A549 (cell line): ENCODE results near the gene PI16. TPM values are rescaled to one million over a fixed set of nuclear protein-coding genes. Genes with fewer than 3 reads are reported as not detected.

Source experiments
- ATAC-seq, 2 experiments: fragments of 200-7000 bp in 1 of 2; fragments of >200 bp in 1 of 2; cut with Nextera tagmentation in 1 of 2; cut with Tn5 transposase in 1 of 2; 3 replicates each; pipeline versions ENCODE4 v1.8.0 to v1.9.1; 2018 to 2020; ENCODE audit warnings: mild to moderate bottlenecking in 1 of 2, moderate library complexity in 1 of 2
- CTCF ChIA-PET: fragments of 300-600 bp; sonication (Branson Sonifier 250); formaldehyde crosslinking; extraction: SDS; loops from one replicate; lab custom pipeline; 2021; ENCODE audit warnings: antibody characterized with exemption, inconsistent platforms; lab: Yijun Ruan, JAX
- POLR2A ChIA-PET: fragments of 350-600 bp; formaldehyde crosslinking; extraction: SDS; loops from one replicate; lab custom pipeline; 2021; ENCODE audit warnings: antibody characterized with exemption, inconsistent platforms; lab: Yijun Ruan, JAX
- DNase-seq, 2 experiments: peaks; one replicate each; pipeline versions ENCODE4 v3.0.0 to v3.0.0-alpha.2; 2011 to 2016; ENCODE audit warnings: low read depth in 1 of 2, low spot score in 1 of 2
- FAIRE-seq: peaks from 2 replicates; lab custom pipeline; 2011; peaks lifted over from hg19 to GRCh38; lab: Jason Lieb, UNC
- H3K27ac ChIP-seq, 2 experiments: fragments of >200 bp; sonication (Bioruptor Twin); formaldehyde crosslinking; 3 replicates each; pipeline ENCODE4 v1.5.1; 2016 to 2017
- H3K4me1 ChIP-seq: fragments of >200 bp; sonication (Bioruptor Twin); formaldehyde crosslinking; 3 replicates; pipeline ENCODE4 v1.6.1; 2016
- H3K4me2 ChIP-seq: fragments of >200 bp; sonication (Bioruptor Twin); formaldehyde crosslinking; 3 replicates; pipeline ENCODE4 v1.6.1; 2016
- H3K4me3 ChIP-seq: fragments of >200 bp; sonication (Bioruptor Twin); formaldehyde crosslinking; 3 replicates; pipeline ENCODE4 v1.5.1; 2016
- H3K9me3 ChIP-seq: fragments of >200 bp; sonication (Bioruptor Twin); formaldehyde crosslinking; 3 replicates; pipeline ENCODE4 v1.6.1; 2016
- BHLHE40 ChIP-seq: IDR thresholded peaks from 2 replicates; pipeline ENCODE4 v1.6.1; 2012; ENCODE audit warnings: low read depth, low read length, inconsistent platforms
- CBX8 ChIP-seq: fragments of 200-600 bp; sonication (generic); IDR thresholded peaks from 2 replicates; pipeline ENCODE4 v1.6.1; 2016
- CTCF ChIP-seq: fragments of >200 bp; sonication (Bioruptor Twin); formaldehyde crosslinking; IDR thresholded peaks from 3 replicates; pipeline ENCODE4 v1.5.1; 2016
- FOXS1 ChIP-seq: fragments of 250-450 bp; sonication (Bioruptor Pico); IDR thresholded peaks from 2 replicates; pipeline ENCODE4 v1.5.0; 2020; ENCODE audit warnings: mild to moderate bottlenecking, moderate library complexity
- HES2 ChIP-seq: fragments of >200 bp; sonication (Bioruptor Twin); formaldehyde crosslinking; IDR thresholded peaks from 2 replicates; pipeline ENCODE4 v1.6.1; 2016
- HMGXB4 ChIP-seq: fragments of 250-450 bp; sonication (Bioruptor Pico); IDR thresholded peaks from 2 replicates; pipeline ENCODE4 v1.5.0; 2021; ENCODE audit warnings: mild to moderate bottlenecking, moderate library complexity, borderline replicate concordance
- HOXB13 ChIP-seq: fragments of 250-450 bp; sonication (Bioruptor Pico); IDR thresholded peaks from 2 replicates; pipeline ENCODE4 v1.5.0; 2020; ENCODE audit warnings: low read depth, mild to moderate bottlenecking, moderate library complexity
- HOXB5 ChIP-seq: fragments of 250-450 bp; sonication (Bioruptor Pico); IDR thresholded peaks from 2 replicates; pipeline ENCODE4 v1.5.0; 2020; ENCODE audit warnings: mild to moderate bottlenecking, moderate library complexity
- JUN ChIP-seq, 2 experiments: fragments of >200 bp; sonication (Bioruptor Twin); formaldehyde crosslinking; IDR thresholded peaks; 2 replicates in 1 of 2; 3 replicates in 1 of 2; pipeline ENCODE4 v1.6.1; 2016 to 2017
- JUNB ChIP-seq: fragments of >200 bp; sonication (Bioruptor Twin); formaldehyde crosslinking; IDR thresholded peaks from 2 replicates; pipeline ENCODE4 v1.6.1; 2016
- KDM5A ChIP-seq: fragments of 200-600 bp; sonication (generic); IDR thresholded peaks from 2 replicates; pipeline ENCODE4 v1.6.1; 2016; ENCODE audit warnings: antibody characterized with exemption, mild to moderate bottlenecking
- MAFK ChIP-seq: fragments of 450-650 bp; IDR thresholded peaks from 2 replicates; pipeline ENCODE4 v1.6.1; 2014; ENCODE audit not compliant: partially characterized antibody
- MAX ChIP-seq: IDR thresholded peaks from 2 replicates; pipeline ENCODE4 v1.6.1; 2012
- MAZ ChIP-seq: fragments of 150-350 bp; IDR thresholded peaks from 2 replicates; pipeline ENCODE4 v1.6.1; 2014; ENCODE audit warnings: antibody characterized with exemption, low read depth, low read length, borderline replicate concordance
- MYC ChIP-seq: IDR thresholded peaks from 2 replicates; pipeline ENCODE4 v1.6.1; 2012; ENCODE audit warnings: mild to moderate bottlenecking, inconsistent platforms, low read length, improper control_type of control experiment, borderline replicate concordance
- NFE2L2 ChIP-seq: fragments of 150-350 bp; conservative IDR thresholded peaks from 2 replicates; pipeline ENCODE4 v1.6.1; 2014; ENCODE audit warnings: low read length
- NPAS2 ChIP-seq: fragments of 250-450 bp; sonication (Bioruptor Pico); IDR thresholded peaks from 2 replicates; pipeline ENCODE4 v1.8.0; 2022; ENCODE audit warnings: mild to moderate bottlenecking, moderate library complexity, borderline replicate concordance
- PBX3 ChIP-seq: IDR thresholded peaks from 2 replicates; pipeline ENCODE4 v1.6.1; 2012
- PHF8 ChIP-seq: fragments of 200-600 bp; sonication (generic); IDR thresholded peaks from 2 replicates; pipeline ENCODE4 v1.6.1; 2016; ENCODE audit warnings: low read depth, mild to moderate bottlenecking, antibody characterized with exemption, moderate library complexity, borderline replicate concordance
- RNF2 ChIP-seq: fragments of 200-600 bp; sonication (generic); IDR thresholded peaks from 2 replicates; pipeline ENCODE4 v1.6.1; 2016; ENCODE audit warnings: low read depth, mild to moderate bottlenecking, antibody characterized with exemption, moderate library complexity, borderline replicate concordance
- SMC3 ChIP-seq: fragments of >200 bp; sonication (Bioruptor Twin); formaldehyde crosslinking; IDR thresholded peaks from 3 replicates; pipeline ENCODE4 v1.6.1; 2018; ENCODE audit warnings: inconsistent platforms
- TFCP2L1 ChIP-seq: fragments of 250-450 bp; sonication (Bioruptor Pico); IDR thresholded peaks from 2 replicates; pipeline ENCODE4 v1.5.0; 2021; ENCODE audit warnings: mild to moderate bottlenecking
- ZFP36 ChIP-seq: fragments of 450-650 bp; IDR thresholded peaks from 2 replicates; pipeline ENCODE4 v1.6.1; 2014; ENCODE audit warnings: borderline replicate concordance; ENCODE audit not compliant: partially characterized antibody
- WGBS: methylation state at CpG from one replicate; pipeline ENCODE4 v1.1.6; 2017; ENCODE audit errors: missing lambda C conversion rate; 5-methylcytosine and 5-hydroxymethylcytosine counted together
- polyA plus RNA-seq, 4 experiments: library from polyadenylated mRNA; depleted of rRNA in 3 of 4; stranded (reverse); fragments of >200 nt; fragmentation: RNase III in 1 of 4; extraction: RNeasy Plus Mini Kit Qiagen cat#74134 plus additional on column Dnase treatment in 1 of 4; gene quantifications; 2 replicates in 3 of 4; 3 replicates in 1 of 4; pipeline ENCODE4 v1.2.3, GENCODE V29; 2011 to 2017

PI16 gene
- polyA plus RNA-seq, 2 of the 4 experiments (the other 2 are of a cell fraction): not detected

GRCh38 chr6:36944650-36945049 is 9.9 kb upstream of the PI16 start:
- no peak for FAIRE-seq
- ATAC-seq: no peak
- Histone ChIP-seq H3K4me1 (no peaks in the 10 kb centered on the region), H3K4me3 (no peak overlapping the region), H3K9me3 (no peaks in the 10 kb centered on the region), H3K4me2 (no peak overlapping the region), H3K27ac (no peak overlapping the region)
- WGBS: 62% methylated on average over 5 of the region's 5 CpGs
- POLR2A ChIA-PET: no interaction called here
- CTCF ChIA-PET: interaction anchor here (1.1 kb wide), 1 partner anchor 8 kb away, joined by 3 read pairs; no protein-coding TSS in a partner anchor
- TF ChIP-seq FOXS1 (CRISPR knock-in tag): no peak
- TF ChIP-seq CBX8: no peak
- TF ChIP-seq SMC3: no peak
- no peak for TF ChIP-seq NFE2L2
- TF ChIP-seq JUNB: no peak
- no peak for TF ChIP-seq JUN (IDR thresholded peaks at IDR 0.05)
- no peak for TF ChIP-seq KDM5A
- TF ChIP-seq HMGXB4 (CRISPR knock-in tag): no peak
- TF ChIP-seq BHLHE40: no peak
- TF ChIP-seq HOXB13 (CRISPR knock-in tag): no peak
- no peak for TF ChIP-seq MYC
- TF ChIP-seq PBX3: no peak
- no peak for TF ChIP-seq MAFK
- TF ChIP-seq RNF2: no peak
- no peak for TF ChIP-seq MAX
- no peak for TF ChIP-seq HOXB5 (CRISPR knock-in tag)
- no peak for DNase-seq

- 71% methylated on average over 4 of the region's 4 CpGs for WGBS
- ChIA-PET CTCF (interaction anchor here (0.6 to 1.1 kb wide), 2 partner anchors 8 to 327 kb away, joined by 3 to 4 read pairs; no protein-coding TSS in a partner anchor), POLR2A (no interaction called here)
- H3K4me2 ChIP-seq: no peak overlapping the region
- FAIRE-seq (no peak), ATAC-seq (no peak), DNase-seq (no peak)
- no peak overlapping the region for H3K4me3 ChIP-seq
- H3K4me1 ChIP-seq: no peaks in the 10 kb centered on the region
- no peaks in the 10 kb centered on the region for H3K9me3 ChIP-seq
- TF ChIP-seq PHF8 (no peak), PBX3 (no peak), TFCP2L1 (CRISPR knock-in tag) (no peak), NPAS2 (CRISPR knock-in tag) (no peak), CTCF (no peak), ZFP36 (no peak), HES2 (no peak), NFE2L2 (no peak), JUNB (no peak), MAZ (no peak)
- no peak overlapping the region for H3K27ac ChIP-seq
Measured at GRCh38 chr6:36945301-36945700, 9.2 kb upstream of the PI16 start.
